Trophoblast cell (in vitro differentiated cells and primary cell): ENCODE measurements around the gene TCERG1L.

Experiments
- DNase-seq, 2 donors: peaks; one replicate each; pipeline ENCODE4 v3.0.0-alpha.2; 2016
- H2AFZ ChIP-seq: 2 replicates; pipeline ENCODE4 v1.6.1; 2013; ENCODE audit warnings: low read length, moderate library complexity, mild to moderate bottlenecking; ENCODE audit not compliant: insufficient read depth, poor library complexity
- H2AK5ac ChIP-seq: 2 replicates; pipeline ENCODE4 v1.6.1; 2013; ENCODE audit warnings: mild to moderate bottlenecking, low read length
- H2BK120ac ChIP-seq: 2 replicates; pipeline ENCODE4 v1.6.1; 2013; ENCODE audit warnings: low read length, mild to moderate bottlenecking, moderate library complexity; ENCODE audit not compliant: insufficient read depth, poor library complexity
- H2BK12ac ChIP-seq: 2 replicates; pipeline ENCODE4 v1.6.1; 2013; ENCODE audit warnings: mild to moderate bottlenecking, low read length, moderate library complexity
- H2BK5ac ChIP-seq: 2 replicates; pipeline ENCODE4 v1.6.1; 2013; ENCODE audit warnings: low read length, low read depth, moderate library complexity, mild to moderate bottlenecking; ENCODE audit not compliant: poor library complexity
- H3K14ac ChIP-seq: 2 replicates; pipeline ENCODE4 v1.6.1; 2013; ENCODE audit warnings: mild to moderate bottlenecking, low read length
- H3K18ac ChIP-seq: 2 replicates; pipeline ENCODE4 v1.6.1; 2013; ENCODE audit warnings: mild to moderate bottlenecking, low read length
- H3K23ac ChIP-seq: 2 replicates; pipeline ENCODE4 v1.6.1; 2013; ENCODE audit warnings: low read length
- H3K27ac ChIP-seq: 2 replicates; pipeline ENCODE4 v1.5.1; 2013; ENCODE audit warnings: low read depth, mild to moderate bottlenecking, inconsistent platforms, low read length, moderate library complexity
- H3K27me3 ChIP-seq: 2 replicates; pipeline ENCODE4 v1.6.1; 2013; ENCODE audit warnings: inconsistent platforms, mild to moderate bottlenecking, low read length, moderate library complexity; ENCODE audit not compliant: insufficient read depth
- H3K36me3 ChIP-seq, 2 experiments: 1 replicate in 1 of 2; 2 replicates in 1 of 2; pipeline ENCODE4 v1.6.1; 2013; ENCODE audit warnings: low read length in 2 of 2, mild to moderate bottlenecking in 2 of 2, moderate library complexity in 1 of 2; ENCODE audit not compliant: insufficient read depth in 2 of 2, control insufficient read depth in 1 of 2
- H3K4ac ChIP-seq: 2 replicates; pipeline ENCODE4 v1.6.1; 2013; ENCODE audit warnings: low read depth, mild to moderate bottlenecking, low read length, moderate library complexity
- H3K4me1 ChIP-seq, 2 experiments: 1 replicate in 1 of 2; 2 replicates in 1 of 2; pipeline ENCODE4 v1.6.1; 2013; ENCODE audit warnings: low read length in 2 of 2, mild to moderate bottlenecking in 2 of 2, moderate library complexity in 1 of 2; ENCODE audit not compliant: insufficient read depth in 2 of 2, control insufficient read depth in 1 of 2
- H3K4me2 ChIP-seq: 2 replicates; pipeline ENCODE4 v1.6.1; 2013; ENCODE audit warnings: inconsistent platforms, mild to moderate bottlenecking, low read length, moderate library complexity
- H3K4me3 ChIP-seq: 2 replicates; pipeline ENCODE4 v1.5.1; 2013; ENCODE audit warnings: mild to moderate bottlenecking, low read depth, low read length, inconsistent platforms
- H3K79me1 ChIP-seq: one replicate; pipeline ENCODE4 v1.6.1; 2013; ENCODE audit warnings: low read length
- H3K79me2 ChIP-seq: 2 replicates; pipeline ENCODE4 v1.6.1; 2013; ENCODE audit warnings: low read length, mild to moderate bottlenecking; ENCODE audit not compliant: control insufficient read depth, insufficient read depth, poor library complexity
- H3K9ac ChIP-seq: 2 replicates; pipeline ENCODE4 v1.6.1; 2013; ENCODE audit warnings: mild to moderate bottlenecking, low read length
- H3K9me3 ChIP-seq: 2 replicates; pipeline ENCODE4 v1.6.1; 2013; ENCODE audit warnings: low read depth, mild to moderate bottlenecking, control low read depth, inconsistent platforms, low read length; ENCODE audit not compliant: insufficient read depth
- H4K12ac ChIP-seq: 2 replicates; pipeline ENCODE4 v1.6.1; 2013; ENCODE audit warnings: low read depth, mild to moderate bottlenecking, low read length, moderate library complexity
- H4K8ac ChIP-seq: 2 replicates; pipeline ENCODE4 v1.6.1; 2013; ENCODE audit warnings: low read depth, mild to moderate bottlenecking, low read length, moderate library complexity
- H4K91ac ChIP-seq: one replicate; pipeline ENCODE4 v1.6.1; 2013; ENCODE audit warnings: low read depth, mild to moderate bottlenecking, low read length, moderate library complexity
- WGBS: extraction: QIAGEN DNeasy Blood & Tissue Kit; methylation state at CpG from one replicate; pipeline ENCODE4 v1.1.7; 2013; ENCODE audit warnings: missing lambda C conversion rate; ENCODE audit not compliant: insufficient read length, insufficient coverage; ENCODE audit errors: extremely low coverage; 5-methylcytosine and 5-hydroxymethylcytosine counted together

TCERG1L gene

DNA sequence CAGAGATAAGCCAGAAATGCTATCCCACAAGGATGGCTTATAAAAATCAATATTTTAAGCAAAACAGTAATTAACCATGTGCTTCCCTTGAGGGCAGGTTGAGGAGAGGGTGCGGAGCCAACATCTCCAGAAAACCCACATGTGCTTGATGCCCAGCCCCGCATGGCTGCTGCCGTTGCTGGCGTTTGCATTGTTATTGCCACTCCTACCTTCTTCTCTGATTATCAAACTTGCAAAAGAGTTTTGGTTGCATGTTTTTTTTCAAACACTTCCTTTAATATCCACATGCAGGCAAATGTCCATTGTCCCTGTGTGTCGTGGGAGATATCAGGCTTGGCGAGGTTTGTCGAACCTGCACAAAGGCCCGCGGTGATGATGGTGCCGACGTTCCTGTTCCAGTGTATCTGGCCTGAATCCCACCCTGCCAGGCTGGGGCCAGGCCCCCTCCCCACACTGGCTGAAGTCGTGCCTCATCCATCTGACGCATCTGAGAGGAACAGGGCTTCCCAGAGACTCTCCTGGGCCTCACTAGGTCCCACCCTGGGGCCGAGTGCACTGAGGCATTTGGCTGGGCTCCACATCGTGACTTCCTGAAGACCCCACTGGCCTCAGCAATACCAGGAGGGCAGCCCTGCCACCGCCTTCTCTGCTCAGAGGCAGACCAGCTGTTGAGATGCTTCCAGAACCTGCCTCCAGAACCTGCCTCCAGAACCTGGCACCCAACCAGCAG, 40.9 kb downstream of the TCERG1L start:
- H4K91ac ChIP-seq: no peak overlapping the region
- H3K4me1 ChIP-seq: no peaks in the 10 kb centered on the region
- H2BK5ac ChIP-seq: no peak overlapping the region

DNA sequence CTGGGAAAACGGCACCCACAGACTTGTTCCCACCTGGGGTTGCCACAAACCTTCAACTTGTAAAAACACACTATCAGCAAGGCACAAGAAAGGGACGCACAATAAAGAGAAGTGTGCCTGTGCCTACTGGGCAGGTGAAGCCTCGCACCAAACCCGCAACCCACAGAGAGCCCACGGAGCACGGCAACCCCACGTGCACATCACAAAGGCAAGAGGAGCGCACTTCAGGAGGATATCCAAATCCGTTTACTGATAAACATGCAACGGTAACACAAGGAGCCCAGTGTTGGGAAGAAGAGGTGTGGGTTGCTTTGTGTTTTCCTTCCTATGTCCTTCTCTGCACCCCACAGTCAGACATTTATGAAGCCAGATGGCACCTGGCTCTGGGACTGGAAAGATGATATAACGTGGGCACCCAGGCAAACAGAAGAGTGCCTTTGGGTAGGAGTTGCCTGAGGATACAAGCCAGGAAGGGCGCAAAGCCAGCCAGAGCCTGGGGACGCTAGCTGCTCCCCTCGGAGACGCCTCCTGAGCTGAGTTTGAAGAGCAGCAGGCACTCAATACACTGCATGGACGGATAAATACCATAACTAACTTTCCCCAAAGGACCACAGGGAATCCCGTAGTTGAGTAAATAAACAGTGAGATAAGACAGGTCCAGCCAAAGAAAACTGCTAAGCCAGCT, 41.6 kb downstream of the TCERG1L start:
- no peak overlapping the region for H3K4me3 ChIP-seq
- no peak overlapping the region for H2AK5ac ChIP-seq
- H3K4me1 ChIP-seq: no peaks in the 10 kb centered on the region
- H3K18ac ChIP-seq: no peak overlapping the region
- no peak overlapping the region for H2BK12ac ChIP-seq
- no peak for DNase-seq
- H3K4ac ChIP-seq: no peak overlapping the region
- no peaks in the 10 kb centered on the region for H3K79me1 ChIP-seq
- no peak overlapping the region for H3K23ac ChIP-seq
- WGBS: no CpG with 5 or more reads among the region's 17 CpGs
- H3K14ac ChIP-seq: no peak overlapping the region
- H2AFZ ChIP-seq: no peak overlapping the region
- H4K91ac ChIP-seq: no peak overlapping the region
- H2BK5ac ChIP-seq: no peak overlapping the region
- H4K8ac ChIP-seq: no peak overlapping the region
- no peak overlapping the region for H3K4me2 ChIP-seq
- no peaks in the 10 kb centered on the region for H3K27me3 ChIP-seq
- no peaks in the 10 kb centered on the region for H3K36me3 ChIP-seq
- no peak overlapping the region for H3K27ac ChIP-seq
- H2BK120ac ChIP-seq: no peak overlapping the region
- H3K79me2 ChIP-seq: no peaks in the 10 kb centered on the region
- no peak overlapping the region for H3K9ac ChIP-seq
- no peak overlapping the region for H4K12ac ChIP-seq
- peaks cover 7% of the 10 kb centered on the region for H3K9me3 ChIP-seq

More for the DNA sequence above, 40.9 kb downstream of the TCERG1L start:
- no peak overlapping the region for H3K18ac ChIP-seq
- no peak overlapping the region for H3K4me2 ChIP-seq
- WGBS: no CpG with 5 or more reads among the region's 16 CpGs
- H2AK5ac ChIP-seq: no peak overlapping the region
- H3K9me3 ChIP-seq: peaks cover 7% of the 10 kb centered on the region
- H4K12ac ChIP-seq: no peak overlapping the region
- no peaks in the 10 kb centered on the region for H3K36me3 ChIP-seq
- H2BK12ac ChIP-seq: no peak overlapping the region
- no peaks in the 10 kb centered on the region for H3K79me2 ChIP-seq
- H2AFZ ChIP-seq: no peak overlapping the region
- H3K27ac ChIP-seq: no peak overlapping the region
- H3K9ac ChIP-seq: no peak overlapping the region
- no peaks in the 10 kb centered on the region for H3K79me1 ChIP-seq
- no peak overlapping the region for H2BK120ac ChIP-seq
- H3K4ac ChIP-seq: no peak overlapping the region
- H4K8ac ChIP-seq: no peak overlapping the region
- no peak overlapping the region for H3K14ac ChIP-seq
- DNase-seq: no peak
- no peaks in the 10 kb centered on the region for H3K27me3 ChIP-seq
- no peak overlapping the region for H3K4me3 ChIP-seq
- no peak overlapping the region for H3K23ac ChIP-seq

DNA sequence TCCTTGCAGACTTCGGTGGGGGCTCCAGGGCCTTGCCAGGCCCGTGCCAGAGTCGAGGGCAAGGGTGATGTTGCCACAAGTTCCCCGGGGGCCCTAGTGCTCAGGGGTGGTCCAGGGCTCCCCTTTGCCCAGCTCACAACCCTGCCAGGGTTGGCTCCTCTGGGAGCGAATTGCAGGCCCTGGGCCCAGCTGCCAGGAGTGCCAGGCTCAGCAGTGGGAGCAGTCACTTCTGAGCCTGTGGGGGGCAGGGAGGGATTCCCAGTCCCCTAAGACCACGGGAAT, 43.8 kb downstream of the TCERG1L start:
- Histone ChIP-seq H3K27ac (no peak overlapping the region), H3K79me1 (no peaks in the 10 kb centered on the region), H3K27me3 (no peaks in the 10 kb centered on the region), H2BK12ac (no peak overlapping the region), H4K91ac (no peak overlapping the region), H3K36me3 (no peaks in the 10 kb centered on the region), H2AFZ (no peak overlapping the region), H2BK120ac (no peak overlapping the region), H3K4me3 (no peak overlapping the region), H4K12ac (no peak overlapping the region), H3K4me2 (no peak overlapping the region), H3K23ac (no peak overlapping the region), H3K4ac (no peak overlapping the region), H3K14ac (no peak overlapping the region), H3K9ac (no peak overlapping the region), H3K4me1 (no peaks in the 10 kb centered on the region), H3K9me3 (peaks cover 7% of the 10 kb centered on the region), H2BK5ac (no peak overlapping the region), H2AK5ac (no peak overlapping the region), H3K79me2 (no peaks in the 10 kb centered on the region), H4K8ac (no peak overlapping the region), H3K18ac (no peak overlapping the region)
- WGBS: no CpG with 5 or more reads among the region's 6 CpGs
- DNase-seq: no peak

DNA sequence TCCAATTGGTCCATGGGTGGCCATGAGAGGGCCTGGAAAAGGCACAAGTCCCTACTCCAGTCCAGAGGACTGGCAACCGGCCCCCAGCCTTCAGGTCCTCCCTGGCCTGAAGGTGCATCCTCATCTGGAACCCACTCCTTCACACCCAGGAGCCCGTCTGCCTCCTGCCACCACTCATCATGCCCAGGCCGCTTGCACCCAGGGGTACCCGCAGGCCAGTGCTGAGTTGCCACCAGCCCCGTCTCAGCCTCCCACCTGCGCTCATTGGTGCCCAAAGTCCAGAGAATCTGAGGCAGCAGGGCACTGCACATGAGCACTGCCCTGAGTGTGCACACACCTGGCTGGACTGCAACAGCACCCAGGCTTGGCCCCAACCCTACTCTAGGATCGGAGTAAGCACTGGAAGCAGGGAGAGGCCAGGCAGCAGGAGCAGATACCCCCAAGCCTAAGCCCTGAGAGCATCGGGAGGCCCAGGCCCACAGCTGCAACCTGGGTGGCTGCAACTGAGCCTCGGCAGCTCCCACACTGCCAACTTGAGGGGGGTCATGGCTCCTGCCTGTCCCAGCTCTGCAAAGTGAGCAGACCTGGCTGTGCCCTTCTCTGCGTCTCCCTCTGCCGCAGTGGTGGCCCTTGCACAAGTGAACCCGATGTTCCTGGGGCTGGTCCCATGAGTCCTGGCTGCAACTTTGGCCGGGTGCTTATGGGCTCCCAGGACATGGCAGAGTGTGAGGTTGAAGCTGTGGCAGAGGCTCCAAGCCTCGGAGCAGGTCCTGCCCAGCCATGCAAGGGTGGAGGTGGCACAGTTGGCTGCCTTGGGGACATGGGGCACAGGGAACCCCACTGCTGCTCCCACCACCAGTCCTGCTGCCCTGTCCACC, 44.3 kb downstream of the TCERG1L start:
- Histone ChIP-seq H4K12ac (no peak overlapping the region), H3K23ac (no peak overlapping the region), H3K79me1 (no peaks in the 10 kb centered on the region), H3K14ac (no peak overlapping the region), H3K79me2 (no peaks in the 10 kb centered on the region), H2AFZ (no peak overlapping the region), H2BK120ac (no peak overlapping the region), H3K27me3 (no peaks in the 10 kb centered on the region), H3K18ac (no peak overlapping the region), H3K36me3 (no peaks in the 10 kb centered on the region), H2BK5ac (no peak overlapping the region), H3K4me3 (no peak overlapping the region), H3K9me3 (peaks cover 5% of the 10 kb centered on the region), H3K4me2 (no peak overlapping the region), H2BK12ac (no peak overlapping the region), H4K8ac (no peak overlapping the region), H3K4me1 (no peaks in the 10 kb centered on the region), H2AK5ac (no peak overlapping the region), H3K9ac (no peak overlapping the region), H3K27ac (no peak overlapping the region), H4K91ac (no peak overlapping the region), H3K4ac (no peak overlapping the region)
- WGBS: no CpG with 5 or more reads among the region's 14 CpGs
- no peak for DNase-seq
